H9 (cell line): ENCODE results near the gene KAT5. TPM values are rescaled to one million over a fixed set of nuclear protein-coding genes. Genes with fewer than 3 reads are reported as not detected.

Experiments
- DNase-seq: peaks from one replicate; pipeline ENCODE4 v3.0.0-alpha.2; 2017
- H2AFZ ChIP-seq: one replicate; pipeline ENCODE4 v1.6.1; 2013; ENCODE audit warnings: mild to moderate bottlenecking, low read length, control low read depth, moderate library complexity
- H2AK5ac ChIP-seq: 2 replicates; pipeline ENCODE4 v1.6.1; 2013; ENCODE audit warnings: low read length, control low read depth, mixed read lengths; ENCODE audit not compliant: insufficient read length
- H2BK120ac ChIP-seq: one replicate; pipeline ENCODE4 v1.6.1; 2013; ENCODE audit warnings: low read depth, mild to moderate bottlenecking, low read length, control low read depth, inconsistent platforms; ENCODE audit not compliant: poor library complexity, severe bottlenecking
- H2BK12ac ChIP-seq: 2 replicates; pipeline ENCODE4 v1.6.1; 2013; ENCODE audit warnings: low read length, control low read depth, mixed read lengths, low read depth; ENCODE audit not compliant: insufficient read length
- H2BK15ac ChIP-seq: 2 replicates; pipeline ENCODE4 v1.6.1; 2013; ENCODE audit warnings: low read depth, low read length, control low read depth
- H2BK20ac ChIP-seq: one replicate; pipeline ENCODE4 v1.6.1; 2013; ENCODE audit warnings: low read depth, mild to moderate bottlenecking, low read length, control low read depth, inconsistent platforms; ENCODE audit not compliant: poor library complexity, severe bottlenecking
- H2BK5ac ChIP-seq: 2 replicates; pipeline ENCODE4 v1.6.1; 2013; ENCODE audit warnings: low read length, control low read depth, mixed read lengths; ENCODE audit not compliant: insufficient read length
- H3K14ac ChIP-seq: 2 replicates; pipeline ENCODE4 v1.6.1; 2013; ENCODE audit warnings: low read length, control low read depth; ENCODE audit not compliant: insufficient read depth
- H3K18ac ChIP-seq: 2 replicates; pipeline ENCODE4 v1.6.1; 2013; ENCODE audit warnings: low read depth, mild to moderate bottlenecking, mixed read lengths, low read length, control low read depth; ENCODE audit not compliant: insufficient read length
- H3K23ac ChIP-seq: 2 replicates; pipeline ENCODE4 v1.6.1; 2013; ENCODE audit warnings: low read length, control low read depth, mixed read lengths, low read depth; ENCODE audit not compliant: insufficient read length
- H3K23me2 ChIP-seq: 2 replicates; pipeline ENCODE4 v1.6.1; 2013; ENCODE audit warnings: low read depth, mild to moderate bottlenecking, mixed read lengths, low read length, control low read depth; ENCODE audit not compliant: insufficient read length, poor library complexity, severe bottlenecking
- H3K27ac ChIP-seq: 2 replicates; pipeline ENCODE4 v1.5.1; 2013; ENCODE audit warnings: low read length, control low read depth, mixed read lengths, low read depth; ENCODE audit not compliant: insufficient read length
- H3K27me3 ChIP-seq: 2 replicates; pipeline ENCODE4 v1.6.1; 2013; ENCODE audit warnings: low read length, control low read depth, inconsistent platforms; ENCODE audit not compliant: insufficient read depth
- H3K4ac ChIP-seq: 2 replicates; pipeline ENCODE4 v1.6.1; 2013; ENCODE audit warnings: low read depth, mild to moderate bottlenecking, control low read depth, inconsistent platforms, low read length, moderate library complexity
- H3K4me1 ChIP-seq: 2 replicates; pipeline ENCODE4 v1.6.1; 2013; ENCODE audit warnings: low read length, control low read depth, inconsistent platforms; ENCODE audit not compliant: insufficient read depth
- H3K4me2 ChIP-seq: 2 replicates; pipeline ENCODE4 v1.6.1; 2013; ENCODE audit warnings: low read length, control low read depth, mixed read lengths; ENCODE audit not compliant: insufficient read length, insufficient read depth
- H3K56ac ChIP-seq: 2 replicates; pipeline ENCODE4 v1.6.1; 2013; ENCODE audit warnings: low read depth, mild to moderate bottlenecking, mixed read lengths, low read length, control low read depth; ENCODE audit not compliant: insufficient read length
- H3K79me1 ChIP-seq: 2 replicates; pipeline ENCODE4 v1.6.1; 2013; ENCODE audit warnings: low read depth, mild to moderate bottlenecking, moderate library complexity, low read length, control low read depth, inconsistent platforms; ENCODE audit not compliant: insufficient read depth, poor library complexity, severe bottlenecking
- H3K79me2 ChIP-seq: 2 replicates; pipeline ENCODE4 v1.6.1; 2013; ENCODE audit warnings: low read length, control low read depth, inconsistent platforms; ENCODE audit not compliant: insufficient read depth
- H3K9ac ChIP-seq: 2 replicates; pipeline ENCODE4 v1.6.1; 2013; ENCODE audit warnings: low read length, control low read depth, mixed read lengths; ENCODE audit not compliant: insufficient read length; ENCODE audit errors: extremely low read depth
- H3K9me3 ChIP-seq: one replicate; pipeline ENCODE4 v1.6.1; 2013; ENCODE audit warnings: low read depth, low read length, inconsistent platforms; ENCODE audit not compliant: control insufficient read depth
- H3T11ph ChIP-seq: one replicate; pipeline ENCODE4 v1.6.1; 2013; ENCODE audit warnings: mild to moderate bottlenecking, low read length, control low read depth, inconsistent platforms
- H4K20me1 ChIP-seq: one replicate; pipeline ENCODE4 v1.6.1; 2013; ENCODE audit not compliant: control insufficient read depth, insufficient read length, insufficient read depth
- H4K5ac ChIP-seq: 2 replicates; pipeline ENCODE4 v1.6.1; 2013; ENCODE audit warnings: low read depth, mild to moderate bottlenecking, mixed read lengths, low read length, control low read depth; ENCODE audit not compliant: insufficient read length
- H4K8ac ChIP-seq: replicated peaks from 2 replicates; pipeline ENCODE4 v1.6.1; 2013; ENCODE audit warnings: low read length, control low read depth, mixed read lengths, low read depth; ENCODE audit not compliant: insufficient read length
- H4K91ac ChIP-seq: 2 replicates; pipeline ENCODE4 v1.6.1; 2013; ENCODE audit warnings: low read depth, mild to moderate bottlenecking, moderate library complexity, mixed read lengths, low read length, control low read depth; ENCODE audit not compliant: insufficient read length
- H3K27ac Mint-ChIP-seq, 3 experiments: 2 replicates in 2 of 3; 3 replicates in 1 of 3; pipeline ENCODE4 v1.8.0; 2020 to 2021; ENCODE audit warnings: mixed read lengths in 3 of 3, mild to moderate bottlenecking in 1 of 3, moderate library complexity in 1 of 3
- H3K27me3 Mint-ChIP-seq: 2 replicates; pipeline ENCODE4 v1.8.0; 2021; ENCODE audit warnings: low read depth, mild to moderate bottlenecking, moderate library complexity, mixed read lengths
- H3K36me3 Mint-ChIP-seq, 3 experiments: 2 replicates in 2 of 3; 3 replicates in 1 of 3; pipeline ENCODE4 v1.8.0; 2020 to 2021; ENCODE audit warnings: low read depth in 3 of 3, mixed read lengths in 3 of 3; ENCODE audit not compliant: insufficient read depth in 1 of 3
- H3K4me1 Mint-ChIP-seq, 2 experiments: 2 replicates each; pipeline ENCODE4 v1.8.0; 2020; ENCODE audit warnings: mixed read lengths in 2 of 2
- H3K4me3 Mint-ChIP-seq, 2 experiments: 2 replicates in 1 of 2; 3 replicates in 1 of 2; pipeline ENCODE4 v1.8.0; 2020 to 2021; ENCODE audit warnings: mild to moderate bottlenecking in 2 of 2, mixed read lengths in 2 of 2, moderate library complexity in 1 of 2
- H3K9me3 Mint-ChIP-seq, 2 experiments: 2 replicates in 1 of 2; 3 replicates in 1 of 2; pipeline ENCODE4 v1.8.0; 2020; ENCODE audit warnings: mild to moderate bottlenecking in 2 of 2, mixed read lengths in 2 of 2, moderate library complexity in 1 of 2
- WGBS: extraction: QIAGEN DNeasy Blood & Tissue Kit; methylation state at CpG from one replicate; pipeline ENCODE4 v1.1.7; 2013; ENCODE audit warnings: missing lambda C conversion rate, low lambda C conversion rate, mixed read lengths; ENCODE audit not compliant: insufficient read length; ENCODE audit errors: extremely low coverage; 5-methylcytosine and 5-hydroxymethylcytosine counted together
- total RNA-seq: library from RNA; stranded (reverse); gene quantifications from 2 replicates; pipeline ENCODE4 v1.2.1, GENCODE V29; 2021
- TF ChIP-seq, protein P1 (sequence below): fragments of 200-600 bp; sonication (generic); conservative IDR thresholded peaks from 3 replicates; pipeline ENCODE4 v1.8.0; 2021; ENCODE audit warnings: antibody characterized with exemption, mild to moderate bottlenecking

The KAT5 gene
- total RNA-seq, 1 experiment from 2014 or later: 56.7 TPM

DNA sequence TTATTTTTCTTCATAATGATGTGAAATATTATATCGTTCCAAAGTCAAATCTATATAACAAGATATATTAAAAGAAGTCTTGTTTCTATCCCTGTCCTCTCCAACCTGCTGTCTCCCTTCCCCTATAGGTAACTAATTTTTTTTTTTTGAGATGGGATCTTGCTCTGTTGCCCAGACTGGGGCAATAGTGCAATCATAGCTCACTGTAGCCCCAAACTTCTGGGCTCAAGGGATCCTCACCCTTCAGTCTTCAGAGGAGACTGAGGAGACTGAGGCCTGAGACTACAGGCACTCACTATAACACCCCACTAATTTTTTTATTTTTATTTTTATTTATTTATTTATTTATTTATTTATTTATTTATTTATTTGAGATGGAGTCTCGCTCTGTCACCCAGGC is 39.1 kb upstream of the KAT5 start:
- Mint-ChIP-seq H3K4me1 (no peaks in the 10 kb centered on the region), H3K27ac (no peak overlapping the region), H3K36me3 (no peaks in the 10 kb centered on the region), H3K27me3 (peaks cover 7% of the 10 kb centered on the region), H3K4me3 (no peak overlapping the region), H3K9me3 (no peaks in the 10 kb centered on the region)
- Histone ChIP-seq H3K23ac (no peak overlapping the region), H4K5ac (no peak overlapping the region), H2AFZ (no peak overlapping the region), H3T11ph (no peak overlapping the region), H3K56ac (no peak overlapping the region), H4K20me1 (no peaks in the 10 kb centered on the region), H4K91ac (no peak overlapping the region), H3K9me3 (no peaks in the 10 kb centered on the region), H3K14ac (no peak overlapping the region), H3K4ac (no peak overlapping the region), H2BK5ac (no peak overlapping the region), H2BK12ac (no peak overlapping the region), H2BK15ac (no peak overlapping the region), H3K79me1 (no peaks in the 10 kb centered on the region), H2BK120ac (no peak overlapping the region), H4K8ac (no peak overlapping the region), H3K79me2 (no peaks in the 10 kb centered on the region), H2AK5ac (no peak overlapping the region), H3K9ac (no peak overlapping the region), H3K23me2 (no peaks in the 10 kb centered on the region), H3K18ac (no peak overlapping the region), H3K27ac (no peak overlapping the region), H3K4me2 (no peak overlapping the region), H3K4me1 (no peaks in the 10 kb centered on the region), H2BK20ac (no peak overlapping the region), H3K27me3 (no peaks in the 10 kb centered on the region)
- WGBS: no CpG with 5 or more reads among the region's 2 CpGs
- TF ChIP-seq, protein P1, sequence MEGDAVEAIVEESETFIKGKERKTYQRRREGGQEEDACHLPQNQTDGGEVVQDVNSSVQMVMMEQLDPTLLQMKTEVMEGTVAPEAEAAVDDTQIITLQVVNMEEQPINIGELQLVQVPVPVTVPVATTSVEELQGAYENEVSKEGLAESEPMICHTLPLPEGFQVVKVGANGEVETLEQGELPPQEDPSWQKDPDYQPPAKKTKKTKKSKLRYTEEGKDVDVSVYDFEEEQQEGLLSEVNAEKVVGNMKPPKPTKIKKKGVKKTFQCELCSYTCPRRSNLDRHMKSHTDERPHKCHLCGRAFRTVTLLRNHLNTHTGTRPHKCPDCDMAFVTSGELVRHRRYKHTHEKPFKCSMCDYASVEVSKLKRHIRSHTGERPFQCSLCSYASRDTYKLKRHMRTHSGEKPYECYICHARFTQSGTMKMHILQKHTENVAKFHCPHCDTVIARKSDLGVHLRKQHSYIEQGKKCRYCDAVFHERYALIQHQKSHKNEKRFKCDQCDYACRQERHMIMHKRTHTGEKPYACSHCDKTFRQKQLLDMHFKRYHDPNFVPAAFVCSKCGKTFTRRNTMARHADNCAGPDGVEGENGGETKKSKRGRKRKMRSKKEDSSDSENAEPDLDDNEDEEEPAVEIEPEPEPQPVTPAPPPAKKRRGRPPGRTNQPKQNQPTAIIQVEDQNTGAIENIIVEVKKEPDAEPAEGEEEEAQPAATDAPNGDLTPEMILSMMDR: no peak
- DNase-seq: no peak
